LNCaP clone FGC (cell line): ENCODE data around the gene CD59.
"Not testable (repeated sequence)": the region's sequence is repeated elsewhere in the genome, so short reads cannot be mapped to it uniquely, and the experiment has no call there.

Experiments
- DNase-seq: peaks from one replicate; pipeline ENCODE4 v3.0.0-alpha.2; 2011; ENCODE audit warnings: low read depth
- H3K4me3 ChIP-seq: 2 replicates; pipeline ENCODE4 v1.5.1; 2011; ENCODE audit warnings: mild to moderate bottlenecking, low read depth, low read length, control low read depth
- TF ChIP-seq, protein P1 (sequence below): IDR thresholded peaks from 2 replicates; pipeline ENCODE4 v1.5.1; 2012; ENCODE audit warnings: mild to moderate bottlenecking; ENCODE audit not compliant: control insufficient read depth, insufficient read depth; ENCODE audit errors: extremely low read depth

The CD59 gene

GRCh38 chr11:33716243-33716642 lies 20.0 kb downstream of the CD59 start:
- DNase-seq = no peak
- H3K4me3 ChIP-seq = no peak overlapping the region
- TF ChIP-seq, protein P1, sequence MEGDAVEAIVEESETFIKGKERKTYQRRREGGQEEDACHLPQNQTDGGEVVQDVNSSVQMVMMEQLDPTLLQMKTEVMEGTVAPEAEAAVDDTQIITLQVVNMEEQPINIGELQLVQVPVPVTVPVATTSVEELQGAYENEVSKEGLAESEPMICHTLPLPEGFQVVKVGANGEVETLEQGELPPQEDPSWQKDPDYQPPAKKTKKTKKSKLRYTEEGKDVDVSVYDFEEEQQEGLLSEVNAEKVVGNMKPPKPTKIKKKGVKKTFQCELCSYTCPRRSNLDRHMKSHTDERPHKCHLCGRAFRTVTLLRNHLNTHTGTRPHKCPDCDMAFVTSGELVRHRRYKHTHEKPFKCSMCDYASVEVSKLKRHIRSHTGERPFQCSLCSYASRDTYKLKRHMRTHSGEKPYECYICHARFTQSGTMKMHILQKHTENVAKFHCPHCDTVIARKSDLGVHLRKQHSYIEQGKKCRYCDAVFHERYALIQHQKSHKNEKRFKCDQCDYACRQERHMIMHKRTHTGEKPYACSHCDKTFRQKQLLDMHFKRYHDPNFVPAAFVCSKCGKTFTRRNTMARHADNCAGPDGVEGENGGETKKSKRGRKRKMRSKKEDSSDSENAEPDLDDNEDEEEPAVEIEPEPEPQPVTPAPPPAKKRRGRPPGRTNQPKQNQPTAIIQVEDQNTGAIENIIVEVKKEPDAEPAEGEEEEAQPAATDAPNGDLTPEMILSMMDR = peak; percentile 34

- no peak for DNase-seq
- TF ChIP-seq, protein P1 = no peak
- no peak overlapping the region for H3K4me3 ChIP-seq
Measured at GRCh38 chr11:33713856-33714398, 22.3 kb downstream of the CD59 start.

- DNase-seq = no peak
- TF ChIP-seq, protein P1 = no peak
- H3K4me3 ChIP-seq = no peak overlapping the region
Measured at GRCh38 chr11:33713151-33713855, 22.9 kb downstream of the CD59 start.

GRCh38 chr11:33712436-33712835 lies 23.8 kb downstream of the CD59 start:
- no peak for DNase-seq
- H3K4me3 ChIP-seq = no peak overlapping the region
- TF ChIP-seq, protein P1 = no peak

DNA sequence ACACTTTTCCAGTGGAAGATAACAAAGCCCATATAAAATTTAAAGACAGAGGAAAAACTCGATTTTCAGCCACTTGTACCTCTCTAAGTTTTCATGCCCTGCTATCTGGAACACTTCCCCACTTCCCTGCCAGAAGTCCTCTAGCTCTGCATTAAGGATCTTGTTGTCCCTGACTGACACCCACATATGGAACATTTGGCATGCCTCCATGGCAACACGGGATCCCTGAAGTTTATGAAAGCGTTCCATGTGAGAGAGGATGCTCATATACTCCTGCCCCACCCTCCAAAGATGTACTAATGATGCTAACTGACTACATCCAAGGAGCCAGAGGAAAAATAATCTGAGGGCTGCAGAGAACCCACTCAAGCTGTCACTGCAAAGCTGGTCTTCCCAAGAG lies 26.8 kb downstream of the CD59 start:
- TF ChIP-seq, protein P1 = no peak
- no peak for DNase-seq
- no peak overlapping the region for H3K4me3 ChIP-seq

GRCh38 chr11:33708985-33709384 lies 27.2 kb downstream of the CD59 start:
- TF ChIP-seq, protein P1 = no peak
- DNase-seq = no peak
- H3K4me3 ChIP-seq = no peak overlapping the region

GRCh38 chr11:33707831-33708230 lies 28.4 kb downstream of the CD59 start:
- DNase-seq, H3K4me3 ChIP-seq: not testable (repeated sequence)
